Ecto neural progenitor cell (in vitro differentiated cells): ENCODE measurements around the gene AURKAIP1.
A peak's percentile ranks its signal among the peaks of the same experiment; 100 is the strongest.

Source experiments
- DNase-seq: peaks from one replicate; pipeline ENCODE4 v3.0.0-alpha.2; 2018; ENCODE audit warnings: low spot score

AURKAIP1 gene

GRCh38 chr1:1347663-1348419, 27.2 kb downstream of the AURKAIP1 start:
- peak; percentile 66 for DNase-seq

- no peak for DNase-seq
Measured at GRCh38 chr1:1347026-1347595, 27.9 kb downstream of the AURKAIP1 start.

- no peak for DNase-seq
Measured at GRCh38 chr1:1346501-1346890, 28.5 kb downstream of the AURKAIP1 start.

- DNase-seq: no peak
Measured at GRCh38 chr1:1345860-1346500, 29.0 kb downstream of the AURKAIP1 start.

- DNase-seq: no peak
Measured at GRCh38 chr1:1345384-1345783, 29.6 kb downstream of the AURKAIP1 start.

- DNase-seq: no peak
Measured at GRCh38 chr1:1344655-1345361, 30.2 kb downstream of the AURKAIP1 start.

- DNase-seq: no peak
Measured at GRCh38 chr1:1343811-1344421, 31.1 kb downstream of the AURKAIP1 start.

- no peak for DNase-seq
Measured at GRCh38 chr1:1342584-1343115, 32.4 kb downstream of the AURKAIP1 start.

GRCh38 chr1:1342061-1342562, 32.9 kb downstream of the AURKAIP1 start:
- no peak for DNase-seq

GRCh38 chr1:1341549-1342021, 33.4 kb downstream of the AURKAIP1 start:
- no peak for DNase-seq

- DNase-seq: no peak
Measured at GRCh38 chr1:1340791-1341548, 34.0 kb downstream of the AURKAIP1 start.

GRCh38 chr1:1340185-1340584, 34.8 kb downstream of the AURKAIP1 start:
- DNase-seq: no peak

- DNase-seq: no peak
Measured at GRCh38 chr1:1338278-1338677, 36.7 kb downstream of the AURKAIP1 start.

- DNase-seq: no peak
Measured at GRCh38 chr1:1337793-1338147, 37.2 kb downstream of the AURKAIP1 start.

- no peak for DNase-seq
Measured at GRCh38 chr1:1336931-1337792, 37.8 kb downstream of the AURKAIP1 start.

GRCh38 chr1:1336446-1336845, 38.6 kb downstream of the AURKAIP1 start:
- DNase-seq: no peak

GRCh38 chr1:1335792-1336248, 39.2 kb downstream of the AURKAIP1 start:
- DNase-seq: no peak

- no peak for DNase-seq
Measured at GRCh38 chr1:1335283-1335682, 39.7 kb downstream of the AURKAIP1 start.

GRCh38 chr1:1334835-1335234, 40.2 kb downstream of the AURKAIP1 start:
- DNase-seq: peak; percentile 89
